ENCODE measurements around the gene ELAC2.

Gene ELAC2

GRCh38 chr17:12947047-12947446, 70.8 kb downstream of the ELAC2 start:
- no peak for DNase-seq
- Histone ChIP-seq H3K36me3 (peaks cover 14 to 68% (median 31%) of the 10 kb centered on the region in 3 donors), H3K27ac (no peak overlapping the region), H3K27me3 (no peaks in the 10 kb centered on the region), H3K4me1 (no peaks in the 10 kb centered on the region), H3K4me3 (no peak overlapping the region), H3K9me3 (no peaks in the 10 kb centered on the region)
- intact Hi-C loops (cut with DNase I; ENCODE audit: low total_unique reads), result no loop called here
- TF ChIP-seq CTCF (IDR thresholded peaks at IDR 0.05), result no peak

All from tibial artery (tissue), 4 donors.